ENCODE data around the gene CMKLR1.

Gene CMKLR1

GRCh38 chr12:108257610-108258106 is 81.5 kb downstream of the CMKLR1 start:
- DNase-seq: no peak

GRCh38 chr12:108257004-108257403 is 82.1 kb downstream of the CMKLR1 start:
- no peak for DNase-seq

- no peak for DNase-seq
Measured at GRCh38 chr12:108255252-108255602, 83.9 kb downstream of the CMKLR1 start.

- DNase-seq: no peak
Measured at GRCh38 chr12:108254517-108255251, 84.4 kb downstream of the CMKLR1 start.

GRCh38 chr12:108254030-108254429 is 85.1 kb downstream of the CMKLR1 start:
- DNase-seq: no peak

- no peak for DNase-seq
Measured at GRCh38 chr12:108253540-108253939, 85.6 kb downstream of the CMKLR1 start.

DNA sequence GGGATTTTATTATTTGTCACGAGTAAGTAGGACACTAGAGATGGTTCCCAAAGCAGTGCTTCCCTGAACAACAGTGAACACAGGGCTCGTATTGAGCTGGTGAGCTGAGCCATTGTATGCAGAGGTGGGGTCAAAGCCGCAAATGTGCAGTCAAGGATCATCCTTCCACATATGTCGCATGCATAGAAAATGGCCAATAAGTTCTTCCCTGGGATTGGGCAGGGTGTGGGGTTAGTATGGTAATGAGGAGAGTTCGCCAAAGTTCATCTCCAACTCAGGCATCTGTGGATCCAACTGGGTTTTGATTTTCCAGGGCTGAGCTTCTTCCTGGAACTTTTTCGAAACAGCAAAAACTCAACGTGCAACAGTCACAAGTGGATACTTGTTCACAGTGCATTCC is 86.6 kb downstream of the CMKLR1 start:
- DNase-seq: no peak

- no peak for DNase-seq
Measured at GRCh38 chr12:108248011-108248410, 91.1 kb downstream of the CMKLR1 start.

DNA sequence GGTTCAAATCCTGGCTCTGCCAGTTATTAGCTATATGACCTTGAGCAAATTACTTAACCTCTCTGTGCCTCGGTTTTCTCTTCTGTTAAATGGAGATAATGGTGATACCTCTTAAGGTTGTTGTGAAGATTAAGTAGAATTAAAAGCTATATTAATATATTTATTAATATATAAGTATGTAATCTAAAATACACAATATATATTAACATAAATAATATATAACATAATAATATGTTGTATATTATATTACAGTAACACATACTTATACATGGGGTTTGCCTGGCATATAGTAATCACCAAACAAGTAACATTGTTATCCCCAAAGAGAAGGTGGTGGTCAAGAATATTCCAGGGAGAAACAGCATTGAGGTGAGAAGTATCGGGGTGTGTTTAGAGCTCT is 92.0 kb downstream of the CMKLR1 start:
- no peak for DNase-seq

GRCh38 chr12:108241986-108242703 is 97.0 kb downstream of the CMKLR1 start:
- no peak for DNase-seq

DNA sequence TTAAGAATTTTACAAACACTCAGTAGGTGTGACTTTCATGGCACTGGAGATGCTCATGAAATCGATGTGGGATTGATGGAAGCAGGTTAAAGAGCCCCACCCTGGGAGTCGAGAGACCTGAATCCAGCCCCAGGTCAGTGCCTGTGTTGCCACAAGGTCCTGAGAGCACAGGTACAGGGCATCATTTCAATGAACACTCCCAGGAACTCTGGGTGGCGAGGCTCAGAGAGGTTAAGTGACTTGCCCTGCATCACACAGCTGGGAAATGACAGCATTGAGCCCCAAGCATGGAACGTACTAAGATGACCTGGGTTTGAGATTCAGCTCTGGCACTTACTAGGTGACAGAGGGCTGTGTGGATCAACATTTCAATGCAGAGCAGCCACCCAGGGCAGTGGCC is 98.2 kb downstream of the CMKLR1 start:
- no peak for DNase-seq

GRCh38 chr12:108240027-108240785 is 98.9 kb downstream of the CMKLR1 start:
- no peak for DNase-seq

GRCh38 chr12:108239378-108239777 is 99.7 kb downstream of the CMKLR1 start:
- no peak for DNase-seq

DNA sequence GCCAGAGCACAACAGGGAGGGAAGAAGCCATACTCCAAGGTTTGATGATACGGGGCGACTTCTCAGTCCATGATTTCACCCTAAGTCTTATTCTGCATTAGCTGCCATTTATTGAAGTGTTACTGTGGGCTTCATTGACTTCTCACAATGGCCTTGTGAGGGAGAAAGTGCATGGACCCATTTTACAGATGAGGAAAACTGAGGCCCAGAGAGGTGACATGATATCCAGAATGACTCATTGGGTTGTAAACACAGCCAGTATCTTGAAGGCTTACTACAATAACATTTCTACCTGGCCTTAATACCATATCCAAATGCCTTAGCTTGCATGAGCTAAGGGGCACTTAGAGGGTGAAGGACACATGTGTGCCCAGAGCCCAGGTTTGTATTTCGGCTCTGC is 100.6 kb downstream of the CMKLR1 start:
- DNase-seq: no peak
